Stimulated activated CD8-positive, alpha-beta memory T cell treated with anti-CD3 and anti-CD28 coated beads, Interleukin-15, amount 100 ng/mL, for 4 hours (primary cell): ENCODE results near the gene IL2RA.
"Not testable (repeated sequence)": the region's sequence is repeated elsewhere in the genome, so short reads cannot be mapped to it uniquely, and the experiment has no call there.

ENCODE experiments used
- DNase-seq, 2 donors: peaks; one replicate each; pipeline ENCODE4 v3.0.0-alpha.2; 2020; ENCODE audit warnings: low read depth in 2 of 2

The IL2RA gene

DNA sequence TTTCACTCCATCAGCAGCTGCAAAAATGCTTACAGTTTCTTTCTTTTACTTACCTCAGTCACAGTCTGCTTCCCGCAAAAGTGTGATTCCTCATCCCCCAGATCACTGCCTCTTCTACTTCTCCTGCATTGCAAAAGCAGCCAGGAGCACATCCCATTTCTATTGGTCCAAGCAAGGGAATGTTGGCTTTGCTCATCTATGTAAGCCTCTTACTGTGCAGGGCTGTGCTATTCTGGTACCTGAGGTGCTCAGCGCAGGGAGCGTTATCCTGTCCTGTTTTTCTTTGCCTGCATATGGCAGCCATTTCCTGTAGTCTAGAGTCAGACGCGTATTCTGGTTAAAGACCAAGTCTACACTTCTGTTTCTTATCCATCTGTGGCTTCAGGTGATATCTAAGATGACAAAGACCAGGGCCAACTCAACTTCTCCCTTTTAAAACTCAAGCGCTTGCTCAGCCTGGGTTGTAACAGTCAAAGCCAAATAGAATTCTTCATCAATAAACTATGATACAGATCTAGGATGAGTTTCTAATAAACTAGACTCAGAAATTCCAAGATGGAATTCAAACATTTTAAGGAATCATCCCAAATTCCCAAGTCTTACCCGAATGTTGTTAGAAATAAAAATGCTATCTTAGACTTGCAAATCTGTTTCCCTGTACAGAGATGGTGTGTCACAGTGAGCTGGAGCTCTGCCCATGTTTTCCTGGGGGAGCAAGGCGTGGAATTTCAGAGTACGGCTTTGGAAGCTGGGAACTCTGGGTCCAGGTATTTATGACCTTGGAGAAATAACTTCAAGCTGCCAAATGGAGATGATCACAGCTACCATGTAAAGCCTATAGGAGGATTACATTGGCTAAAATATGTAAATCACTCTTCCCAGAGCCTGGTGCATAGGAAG is 20.6 kb upstream of the IL2RA start:
- DNase-seq: no peak

DNA sequence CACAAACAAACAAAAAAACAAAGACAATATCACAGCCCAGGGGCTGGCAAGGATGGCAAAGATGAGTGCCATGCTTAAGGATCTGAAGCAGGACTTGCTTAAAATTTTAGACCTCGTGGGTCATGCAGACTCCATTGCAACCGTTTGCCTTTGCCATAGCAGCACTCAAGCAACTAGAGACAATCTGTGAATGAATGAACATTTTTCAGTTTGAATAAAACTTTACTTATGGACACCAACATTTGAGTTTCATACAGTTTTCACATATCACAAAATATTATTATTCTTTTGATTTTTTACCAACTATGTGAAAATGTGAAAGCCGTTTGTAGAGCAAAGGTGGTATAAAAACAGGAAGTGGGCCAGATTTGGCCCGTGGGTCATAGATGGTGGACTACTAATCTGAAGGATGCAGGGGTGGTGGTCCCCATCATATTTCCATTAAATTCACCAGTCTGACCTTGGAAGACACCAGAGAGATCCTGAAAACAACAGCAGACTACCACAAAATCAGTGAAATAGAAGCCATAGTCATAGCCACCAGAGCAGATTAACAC is 18.3 kb upstream of the IL2RA start:
- no peak for DNase-seq

DNA sequence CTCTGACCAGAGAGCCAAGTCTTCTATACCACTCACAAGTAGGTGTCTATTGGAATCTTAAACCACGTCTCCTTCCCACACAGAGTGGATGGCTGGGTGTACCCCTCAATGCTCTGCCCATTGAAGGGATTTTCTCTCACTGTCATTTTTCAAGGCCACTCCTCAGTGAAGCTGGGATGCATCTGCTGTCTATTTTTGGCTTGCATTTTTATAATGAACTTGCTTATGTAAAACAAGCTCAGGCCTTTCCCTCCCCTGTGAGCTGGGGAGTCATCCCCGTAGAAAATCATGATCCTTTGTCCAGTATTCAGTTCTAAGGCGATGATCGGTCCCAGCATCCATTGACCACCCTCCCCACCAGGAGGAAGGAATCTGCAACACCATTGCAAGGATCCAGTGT is 16.9 kb upstream of the IL2RA start:
- no peak for DNase-seq

DNA sequence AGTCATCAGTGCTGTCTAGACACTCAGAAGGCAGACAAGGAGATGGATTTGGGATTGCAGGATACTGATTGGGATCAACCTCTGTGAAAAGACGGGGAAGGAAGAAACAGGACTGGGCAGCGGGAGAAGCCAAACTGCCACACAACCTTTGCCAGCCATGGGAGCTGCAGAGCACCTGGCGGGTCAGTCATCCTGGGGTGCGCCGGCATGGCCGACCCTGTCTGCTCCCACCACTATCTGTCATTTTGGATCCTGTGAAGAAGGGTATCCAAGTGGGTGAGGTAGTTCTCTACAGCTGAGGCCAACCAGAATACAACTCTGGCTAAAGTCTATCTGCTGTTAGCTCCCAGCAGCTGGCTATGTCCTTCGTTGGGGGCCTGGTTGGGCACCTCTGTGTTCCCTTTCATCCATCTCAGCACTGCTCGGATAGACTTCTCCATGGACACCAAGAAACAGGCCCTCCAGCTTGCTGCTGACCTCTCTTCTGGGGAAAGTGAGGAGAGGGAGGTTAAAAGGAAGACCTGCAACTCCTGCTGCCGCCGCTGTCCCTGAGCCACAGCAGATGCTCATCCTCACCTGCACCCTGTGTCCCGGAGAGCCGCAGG is 15.0 kb upstream of the IL2RA start:
- DNase-seq: no peak

DNA sequence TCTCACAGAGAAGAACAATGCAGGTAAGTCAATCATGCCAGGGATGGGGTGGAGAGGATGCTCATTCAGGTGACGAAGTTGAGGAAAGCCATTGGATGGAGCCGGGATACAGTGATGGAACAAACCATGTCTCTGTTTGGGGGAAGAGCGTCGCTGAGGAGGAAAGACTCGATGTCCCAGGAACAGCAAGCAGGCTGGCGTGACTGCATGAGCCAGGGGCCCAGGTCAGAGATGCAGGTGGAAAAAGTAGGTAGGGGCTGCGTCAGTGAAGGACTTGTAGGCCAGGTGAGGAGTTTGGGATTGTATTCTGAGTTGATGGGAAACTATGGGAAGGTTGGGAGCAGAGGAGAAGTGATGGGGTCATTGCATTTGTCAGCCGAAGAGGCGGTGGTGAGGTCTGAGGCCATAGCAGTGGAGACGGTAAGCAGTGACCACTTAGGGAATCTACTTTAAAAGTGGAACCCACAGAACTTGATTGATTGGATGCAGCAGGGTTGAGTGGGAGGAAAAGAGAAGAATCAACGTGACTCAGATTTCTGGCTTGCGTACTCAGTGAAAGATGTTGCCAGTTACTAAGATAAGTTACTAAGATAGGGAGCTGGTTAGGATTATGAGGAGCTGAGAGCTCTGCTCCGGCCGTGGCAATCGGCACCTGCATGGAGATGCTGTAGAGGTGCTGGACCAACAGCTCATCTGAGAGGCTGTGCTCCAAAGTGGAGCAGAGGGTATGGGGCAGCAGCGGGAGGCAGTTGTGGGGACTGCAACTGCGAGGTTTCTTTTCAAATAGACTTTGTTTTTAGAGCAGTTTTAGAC is 12.5 kb upstream of the IL2RA start:
- no peak for DNase-seq

DNA sequence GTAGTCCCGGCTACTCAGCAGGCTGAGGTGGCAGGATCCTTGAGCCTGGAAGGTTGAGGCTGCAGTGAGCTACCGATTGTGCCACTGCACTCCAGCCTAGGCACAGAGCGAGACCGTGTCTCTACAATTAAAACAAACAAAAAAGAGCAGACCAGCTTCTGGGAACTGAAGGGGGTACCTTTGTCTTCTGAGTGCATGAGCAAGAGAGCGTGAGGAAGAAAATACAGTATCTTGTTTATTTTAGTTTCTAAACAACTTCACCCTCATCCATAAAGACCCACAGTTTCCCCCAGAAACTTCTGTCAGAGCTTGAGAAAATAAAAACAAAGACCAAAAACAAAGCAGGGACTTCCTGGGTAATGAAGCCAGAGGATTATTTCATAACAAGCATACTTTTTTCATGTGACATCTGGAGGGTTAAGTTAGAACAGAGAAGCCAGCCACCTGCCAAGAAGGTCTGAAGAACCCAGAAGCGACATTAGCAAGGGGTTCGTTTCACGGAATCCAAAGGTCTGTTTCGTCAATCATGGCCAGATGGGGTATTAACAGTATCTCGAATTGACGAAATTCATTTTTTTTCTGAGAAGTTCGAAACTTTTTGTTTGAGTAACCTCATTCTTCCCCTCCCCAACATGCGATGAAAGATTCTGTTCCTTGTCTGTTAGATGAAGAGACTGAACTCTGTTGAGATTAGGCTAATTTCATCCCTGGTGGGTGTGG is 10.2 kb upstream of the IL2RA start:
- DNase-seq: no peak

DNA sequence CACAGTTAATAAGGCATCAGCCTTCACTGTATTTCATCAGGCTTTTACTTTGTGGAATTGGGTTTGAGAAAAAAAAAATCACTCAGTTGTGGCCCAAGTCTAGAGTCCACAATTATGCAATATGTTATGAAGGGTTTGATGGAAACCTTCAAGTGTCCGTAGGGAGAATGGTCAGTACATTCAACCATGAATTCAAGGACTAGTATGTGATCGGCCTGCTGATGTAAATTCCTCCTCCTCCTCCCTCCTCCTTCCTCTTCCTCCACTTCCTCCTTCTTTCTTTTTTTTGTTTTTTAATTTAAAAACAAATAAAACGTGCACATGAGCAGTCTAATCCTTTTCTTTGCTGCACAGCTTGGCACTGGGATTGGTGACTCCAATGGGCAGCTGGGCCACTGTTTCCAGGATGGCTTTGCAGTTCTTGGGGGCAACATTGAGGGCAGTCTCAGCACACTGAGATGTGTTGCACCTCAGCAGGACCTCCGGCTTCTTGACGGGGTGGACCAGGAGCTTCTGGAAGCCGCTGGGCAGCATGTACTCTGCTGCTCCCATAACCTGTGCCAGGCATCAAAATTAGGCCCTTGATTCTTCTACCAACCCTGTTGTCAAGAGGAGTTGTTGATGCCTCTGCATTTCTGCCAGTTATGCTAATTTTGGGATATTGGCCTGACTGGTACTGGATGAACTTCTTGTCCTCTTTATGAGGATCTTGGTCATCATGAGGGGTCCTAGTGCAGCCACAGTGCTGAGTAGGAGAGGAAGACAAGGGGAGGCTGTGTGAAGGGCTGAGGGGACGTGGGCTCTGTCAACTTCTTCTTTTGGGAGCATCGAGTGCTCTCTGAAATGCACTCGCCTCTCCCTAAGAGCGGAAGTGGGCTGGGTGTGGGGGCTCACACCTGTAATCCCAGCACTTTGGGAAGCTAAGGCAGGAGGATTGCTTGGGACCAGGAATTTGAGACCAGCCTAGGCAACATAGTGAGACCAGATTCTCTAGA is 9.3 kb upstream of the IL2RA start:
- no peak for DNase-seq

DNA sequence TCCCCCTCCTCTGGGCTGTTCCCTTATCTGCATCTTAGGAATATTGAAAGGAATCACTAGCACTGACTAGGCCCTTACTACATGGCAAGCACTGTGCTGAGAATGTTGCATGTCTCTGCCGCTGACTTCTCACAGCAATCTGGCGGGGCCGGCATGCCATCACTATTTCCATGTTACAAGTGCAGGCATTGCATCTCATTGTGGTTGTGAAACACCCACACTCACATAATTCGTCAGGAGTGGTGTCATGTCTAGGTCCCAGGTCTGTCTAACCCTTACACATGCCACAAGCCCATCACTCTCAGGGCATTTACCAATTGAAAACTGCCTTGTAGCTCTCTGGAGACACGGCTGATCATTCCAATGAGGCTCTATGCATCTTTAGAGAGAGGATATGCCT is 8.5 kb upstream of the IL2RA start:
- peak in 1 of 2 donors; percentile 42 for DNase-seq

DNA sequence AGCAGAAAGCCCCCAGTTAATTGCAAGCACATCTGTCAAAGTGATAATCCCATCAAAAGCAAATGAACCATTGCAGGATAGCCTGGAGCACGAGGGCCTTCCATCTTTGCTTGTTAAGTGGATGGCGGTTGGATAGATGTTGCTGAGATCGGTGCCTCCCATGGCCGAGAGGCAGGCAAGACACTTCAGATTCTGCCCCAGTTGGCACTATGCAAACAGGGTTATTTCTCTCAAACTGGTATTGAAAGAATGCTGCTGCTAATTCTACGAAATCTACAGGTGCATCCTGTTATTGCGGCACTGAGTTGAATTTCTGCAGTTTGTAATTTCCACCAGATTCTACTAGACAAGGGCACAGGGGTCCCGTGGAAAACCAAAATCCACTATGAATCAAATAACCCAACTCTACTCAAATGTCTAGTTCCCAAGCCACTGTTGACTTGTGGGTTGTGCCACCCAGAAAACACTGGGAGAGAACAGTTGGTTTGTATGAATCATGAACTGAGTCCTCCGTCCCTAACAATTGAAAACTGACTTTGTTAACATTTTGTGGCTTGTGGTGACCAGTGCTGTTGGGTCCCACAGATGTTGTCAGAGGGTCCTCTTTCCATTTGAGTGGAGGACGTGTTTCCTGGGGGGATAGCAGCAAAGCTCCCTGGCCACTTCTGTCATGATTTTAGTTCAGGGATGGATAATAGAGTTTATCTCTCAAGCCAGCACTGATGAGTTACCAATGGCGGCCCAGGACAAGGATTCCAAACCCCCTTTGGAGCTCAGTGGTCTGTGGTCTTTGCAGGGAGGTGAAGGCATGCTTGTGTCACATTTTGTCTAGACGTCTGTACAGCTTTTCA is 7.1 kb upstream of the IL2RA start:
- DNase-seq: no peak

DNA sequence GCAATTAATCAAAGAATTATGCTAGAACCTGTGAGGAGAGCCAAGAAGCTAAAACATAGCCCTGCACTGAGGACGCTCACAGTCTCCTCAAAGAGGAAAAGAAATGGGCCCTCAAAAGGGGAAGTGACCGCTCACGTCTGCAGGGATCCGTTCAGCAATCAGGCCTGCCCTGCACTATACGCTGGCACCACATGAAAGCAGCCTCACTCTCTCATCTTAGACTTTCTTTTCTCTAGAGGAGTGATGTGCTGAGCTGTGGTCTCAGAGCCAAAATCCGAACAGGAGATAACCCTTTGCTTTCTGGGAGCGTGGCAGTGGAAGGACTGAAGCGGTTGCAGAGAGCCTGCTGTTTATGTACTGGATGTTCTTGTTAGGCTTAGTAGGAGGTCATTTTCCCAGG is 6.3 kb upstream of the IL2RA start:
- no peak for DNase-seq

DNA sequence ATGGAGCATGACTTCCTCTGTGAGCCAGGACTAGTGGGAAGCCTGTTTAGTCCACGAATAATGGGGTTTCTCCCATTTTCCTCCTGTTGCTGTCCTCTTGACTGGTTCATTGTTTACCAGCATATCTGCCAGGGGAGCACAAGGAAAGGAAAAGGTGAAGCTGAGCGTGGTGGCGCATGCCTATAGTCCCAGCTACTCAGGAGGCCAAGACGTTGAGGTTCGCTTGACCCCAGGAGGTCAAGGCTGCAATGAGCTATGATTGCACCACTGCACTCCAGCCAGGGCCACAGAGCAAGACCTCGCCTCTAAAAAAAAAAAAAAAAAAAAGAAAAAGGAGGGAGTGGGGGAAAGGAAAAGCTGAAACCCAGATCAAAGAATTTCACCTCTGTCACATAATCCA is 5.8 kb upstream of the IL2RA start:
- DNase-seq: no peak

DNA sequence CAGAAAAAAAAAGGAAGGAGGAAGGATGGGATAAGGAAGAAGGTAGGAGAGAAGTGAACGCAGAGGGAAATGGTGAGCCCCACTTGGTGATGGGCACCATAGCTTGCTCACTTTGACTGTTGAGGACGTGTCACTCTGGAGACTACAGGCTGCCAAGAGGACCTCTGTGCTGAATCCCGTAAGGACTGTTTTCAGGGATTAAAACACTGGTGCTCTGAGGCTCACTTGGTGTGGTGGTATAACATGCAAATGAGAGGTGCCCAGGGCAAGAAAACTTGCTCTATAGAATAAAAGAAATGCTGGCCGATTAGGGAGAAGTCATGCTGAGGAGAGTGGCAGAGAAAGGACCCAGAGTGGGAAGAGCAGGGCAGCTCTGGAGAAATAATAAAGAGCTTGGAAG is 5.3 kb upstream of the IL2RA start:
- DNase-seq: no peak

DNA sequence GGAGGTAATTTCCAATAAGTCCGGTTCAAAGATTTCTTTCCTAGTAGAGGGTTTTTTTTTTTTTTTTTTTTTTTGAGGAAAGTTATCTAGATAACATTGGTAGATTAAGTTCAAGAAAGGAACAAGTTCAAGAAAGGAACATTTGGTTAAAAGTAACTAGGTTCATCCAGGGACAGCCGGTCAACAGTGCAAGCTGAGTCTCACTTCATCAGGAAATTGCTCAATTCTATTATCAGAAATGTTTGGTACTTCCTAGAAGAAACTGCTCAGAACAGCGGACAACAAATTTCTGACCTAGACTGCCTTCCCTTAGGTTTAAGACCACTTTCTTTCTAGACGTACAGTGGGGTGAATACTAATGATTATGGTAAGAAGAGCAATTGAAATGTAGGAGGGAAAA is 3.7 kb upstream of the IL2RA start:
- DNase-seq: no peak

DNA sequence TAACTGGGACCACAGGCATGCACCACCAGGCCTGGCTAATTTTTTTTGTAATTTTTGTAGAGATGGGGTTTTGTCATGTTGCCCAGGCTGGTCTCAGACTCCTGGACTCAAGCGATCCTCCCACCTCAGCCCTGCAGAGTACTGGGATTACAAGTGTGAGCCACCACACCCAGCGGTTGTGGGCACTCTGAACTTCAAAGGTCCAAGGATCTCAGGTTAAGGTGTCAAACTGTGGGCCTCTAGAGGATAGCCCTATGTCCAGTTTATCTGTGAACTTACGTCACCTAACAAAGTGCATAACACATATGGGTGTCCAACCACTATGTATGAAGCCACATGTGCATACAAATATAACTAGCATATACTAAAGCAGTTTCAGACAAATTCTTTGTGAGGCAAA is 3.2 kb upstream of the IL2RA start:
- DNase-seq: no peak

DNA sequence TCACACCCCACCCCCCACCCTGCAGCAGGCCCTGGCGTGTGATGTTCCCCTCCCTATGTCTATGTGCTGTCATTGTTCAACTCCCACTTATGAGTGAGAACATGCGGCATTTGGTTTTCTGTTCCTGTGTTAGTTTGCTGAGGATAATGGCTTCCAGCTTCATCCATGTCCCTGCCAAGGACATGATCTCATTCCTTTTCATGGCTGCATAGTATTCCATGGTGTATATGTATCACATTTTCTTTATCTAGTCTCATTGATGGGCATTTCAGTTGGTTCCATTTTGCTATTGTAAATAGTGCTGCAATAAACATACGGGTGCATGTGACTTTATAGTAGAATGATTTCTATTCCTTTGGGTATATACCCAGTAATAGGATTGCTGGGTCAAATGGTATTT is 2.6 kb upstream of the IL2RA start:
- not testable (repeated sequence) for DNase-seq

DNA sequence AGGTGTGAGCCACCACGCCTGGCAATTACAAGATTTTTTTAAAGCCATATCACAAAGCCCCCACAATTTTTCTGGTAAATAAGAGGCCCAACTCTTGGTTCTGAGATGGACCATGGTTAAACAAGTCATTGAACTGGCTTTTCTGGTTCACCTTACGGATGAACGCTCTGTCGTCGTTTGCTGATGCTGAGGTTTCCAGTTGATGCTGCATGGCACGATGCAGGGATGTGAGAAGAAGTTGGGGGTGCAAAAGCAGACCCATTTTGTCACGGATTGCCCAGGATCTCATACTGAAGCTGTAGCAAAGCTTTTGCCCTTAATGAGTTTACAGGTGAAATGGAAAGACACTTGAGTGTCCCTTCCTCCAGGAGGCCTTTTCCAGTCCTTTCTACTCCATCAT is 2.0 kb upstream of the IL2RA start:
- no peak for DNase-seq

DNA sequence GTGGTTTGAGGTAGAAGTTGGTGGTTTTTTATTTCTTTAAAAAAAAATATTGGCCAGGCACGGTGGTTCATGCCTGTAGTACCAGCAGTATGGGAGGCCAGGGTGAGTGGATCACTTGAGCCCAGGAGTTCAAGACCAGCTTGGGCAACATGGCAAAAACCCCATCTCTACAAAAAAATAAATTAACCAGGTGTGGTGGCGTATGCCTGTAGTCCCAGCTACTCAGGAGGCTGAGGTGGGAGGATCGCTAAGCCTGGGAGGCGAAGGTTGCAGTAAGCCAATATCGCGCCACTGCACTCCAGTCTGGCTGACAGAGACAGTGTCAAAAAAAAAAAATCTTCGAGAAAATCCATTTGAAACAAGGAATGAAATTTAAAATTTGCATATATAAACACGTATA is 1.1 kb downstream of the IL2RA start:
- DNase-seq: no peak

DNA sequence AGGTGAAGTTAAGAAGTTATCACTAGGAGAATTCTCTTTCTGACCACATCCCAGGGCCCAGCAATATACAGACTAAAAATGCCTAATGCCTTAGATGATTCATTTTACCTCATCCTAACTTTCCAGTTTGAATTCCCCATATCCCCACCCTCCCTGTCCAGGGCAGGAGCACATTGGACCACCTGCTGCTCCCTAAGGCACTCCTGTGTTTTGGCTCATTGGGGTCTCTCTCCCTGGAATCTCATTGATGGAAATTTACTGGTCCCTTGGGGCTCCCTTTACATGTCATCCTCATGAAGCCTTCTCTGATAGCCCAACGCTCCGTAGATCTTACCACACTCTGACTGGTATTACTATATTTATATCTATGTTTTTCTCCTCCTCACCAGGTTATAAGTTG is 2.7 kb downstream of the IL2RA start:
- no peak for DNase-seq

DNA sequence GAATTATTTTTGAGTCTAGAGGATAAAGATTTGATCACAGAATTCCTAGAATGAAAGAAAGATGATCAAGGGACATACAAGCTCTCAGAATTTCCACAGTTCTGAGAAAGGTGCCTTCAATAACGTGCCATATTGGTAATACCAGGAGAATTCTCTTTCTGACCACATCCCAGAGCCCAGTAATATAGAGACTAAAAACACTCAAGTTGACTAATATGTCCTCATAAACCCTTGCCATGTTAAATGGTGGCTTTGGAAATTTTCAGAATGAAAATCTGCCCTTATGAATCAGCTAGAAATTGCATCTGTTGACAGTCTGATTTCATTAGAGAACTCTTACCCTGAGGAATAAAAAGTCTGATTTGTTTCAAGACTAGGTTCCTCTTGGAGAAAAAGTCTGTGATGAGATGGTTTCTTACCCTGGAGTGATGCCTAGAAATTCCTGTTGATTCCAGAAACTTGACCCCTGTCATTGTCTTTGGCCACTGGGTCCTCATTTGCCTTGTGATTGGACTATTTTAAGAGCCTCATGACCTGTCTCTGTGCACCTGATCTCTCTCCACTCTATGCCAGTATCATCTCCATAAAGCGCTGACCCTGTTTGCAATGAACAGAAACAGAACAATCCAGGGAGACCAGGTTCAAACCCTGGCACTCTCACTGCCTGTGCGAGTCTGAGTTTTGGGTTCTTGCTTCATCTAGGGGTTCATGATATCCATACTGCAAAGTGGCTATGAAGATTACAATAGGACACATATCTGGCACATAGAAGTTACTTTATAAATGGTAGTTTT is 3.3 kb downstream of the IL2RA start:
- no peak for DNase-seq
